Choroid plexus epithelial cell (primary cell): ENCODE results near the gene SMIM35.

Source experiments
- DNase-seq: peaks from one replicate; pipeline ENCODE4 v3.0.0-alpha.2; 2010; ENCODE audit warnings: low read depth
- H3K4me3 ChIP-seq: 2 replicates; pipeline ENCODE4 v1.5.1; 2011; ENCODE audit warnings: low read depth, mild to moderate bottlenecking, control low read depth, low read length, moderate library complexity
- CTCF ChIP-seq: conservative IDR thresholded peaks from 2 replicates; pipeline ENCODE4 v1.5.1; 2011; ENCODE audit warnings: low read depth, mild to moderate bottlenecking, control low read depth, inconsistent platforms, low read length, moderate library complexity

Gene SMIM35

GRCh38 chr11:118046964-118047700, 39.6 kb downstream of the SMIM35 start:
- H3K4me3 ChIP-seq: no peak overlapping the region
- DNase-seq: no peak
- no peak for TF ChIP-seq CTCF

- no peak for TF ChIP-seq CTCF
- no peak for DNase-seq
- H3K4me3 ChIP-seq: no peak overlapping the region
Observed at GRCh38 chr11:118046051-118046963, 40.5 kb downstream of the SMIM35 start.

- no peak for DNase-seq
- no peak overlapping the region for H3K4me3 ChIP-seq
- TF ChIP-seq CTCF: no peak
Observed at GRCh38 chr11:118045191-118045590, 41.6 kb downstream of the SMIM35 start.

GRCh38 chr11:118042796-118043195, 44.0 kb downstream of the SMIM35 start:
- no peak for TF ChIP-seq CTCF
- no peak overlapping the region for H3K4me3 ChIP-seq
- no peak for DNase-seq

- no peak for TF ChIP-seq CTCF
- H3K4me3 ChIP-seq: no peak overlapping the region
- DNase-seq: no peak
Observed at GRCh38 chr11:118042141-118042540, 44.6 kb downstream of the SMIM35 start.

GRCh38 chr11:118033443-118033842, 53.3 kb downstream of the SMIM35 start:
- no peak for TF ChIP-seq CTCF
- DNase-seq: no peak
- no peak overlapping the region for H3K4me3 ChIP-seq
